OCI-LY3 (cell line): ENCODE data around the gene AKR1D1.

Experiments
- H2AFZ ChIP-seq: fragments of 200-600, 300-600 bp; shearing (Covaris generic); 2 replicates; pipeline ENCODE4 v1.6.0; 2014; ENCODE audit warnings: antibody characterized with exemption, low read depth, low read length
- H3K27ac ChIP-seq: fragments of 200-600, 300-600 bp; sonication (generic); 2 replicates; pipeline ENCODE4 v1.5.1; 2014; ENCODE audit warnings: mild to moderate bottlenecking, low read length, moderate library complexity, mixed read lengths
- H3K27me3 ChIP-seq: fragments of 200-600, 300-600 bp; sonication (generic); 2 replicates; pipeline ENCODE4 v1.6.1; 2014; ENCODE audit warnings: low read depth, low read length, mixed read lengths
- H3K36me3 ChIP-seq: fragments of 200-600, 300-600 bp; sonication (generic); replicated peaks from 2 replicates; pipeline ENCODE3; 2014; ENCODE audit warnings: low read depth, low read length, mixed read lengths
- H3K4me1 ChIP-seq: fragments of 300-600, 200-600 bp; sonication (generic); 2 replicates; pipeline ENCODE4 v1.6.1; 2014; ENCODE audit warnings: low read length, mixed read lengths
- H3K4me2 ChIP-seq: fragments of 200-600, 300-600 bp; sonication (generic); 2 replicates; pipeline ENCODE4 v1.6.1; 2014; ENCODE audit warnings: low read length, mixed read lengths
- H3K4me3 ChIP-seq: fragments of 300-600, 200-600 bp; sonication (generic); 2 replicates; pipeline ENCODE4 v1.5.1; 2014; ENCODE audit warnings: antibody characterized with exemption, mild to moderate bottlenecking, low read length, moderate library complexity
- H3K79me2 ChIP-seq: fragments of 300-600, 200-600 bp; shearing (Covaris generic); 2 replicates; pipeline ENCODE4 v1.6.1; 2014; ENCODE audit warnings: mild to moderate bottlenecking, low read length, mixed read lengths
- H3K9ac ChIP-seq: fragments of 300-600, 200-600 bp; shearing (Covaris generic); 2 replicates; pipeline ENCODE4 v1.6.0; 2014; ENCODE audit warnings: mild to moderate bottlenecking, low read length, moderate library complexity
- H3K9me3 ChIP-seq: fragments of 200-600, 300-600 bp; shearing (Covaris generic); 2 replicates; pipeline ENCODE4 v1.6.1; 2014; ENCODE audit warnings: low read length, mixed read lengths; ENCODE audit not compliant: insufficient read depth
- H4K20me1 ChIP-seq: fragments of 200-600, 300-600 bp; sonication (generic); 2 replicates; pipeline ENCODE4 v1.6.1; 2016; ENCODE audit warnings: low read length, mixed read lengths; ENCODE audit not compliant: insufficient read depth
- CTCF ChIP-seq: fragments of 200-600, 300-600 bp; sonication (generic); IDR thresholded peaks from 2 replicates; pipeline ENCODE4 v1.5.1; 2014; ENCODE audit warnings: antibody characterized with exemption, low read length, low read depth
- EZH2phosphoT487 ChIP-seq: fragments of 200-600 bp; shearing (Covaris generic); IDR thresholded peaks from 2 replicates; pipeline ENCODE4 v1.6.1; 2018; ENCODE audit warnings: antibody characterized with exemption, mixed run types, low read depth

AKR1D1 gene

GRCh38 chr7:138167869-138168296 lies 91.6 kb downstream of the AKR1D1 start:
- TF ChIP-seq EZH2phosphoT487 (no peak), CTCF (no peak)
- H3K9ac ChIP-seq: no peak overlapping the region

More at GRCh38 chr7:138167869-138168296, 91.6 kb downstream of the AKR1D1 start:
- Histone ChIP-seq H3K79me2 (no peaks in the 10 kb centered on the region), H3K4me2 (no peak overlapping the region), H2AFZ (no peak overlapping the region), H3K4me3 (no peak overlapping the region), H4K20me1 (no peaks in the 10 kb centered on the region), H3K36me3 (no peaks in the 10 kb centered on the region), H3K27ac (no peak overlapping the region), H3K4me1 (0 out of 2 replicates have a peak, but pooled peaks cover 4% of the 10 kb centered on the region), H3K9me3 (no peaks in the 10 kb centered on the region), H3K27me3 (no peaks in the 10 kb centered on the region)
